Left ventricle myocardium inferior (tissue), 1 donor: ENCODE data around the gene IL34. TPM values are rescaled to one million over a fixed set of nuclear protein-coding genes. Genes with fewer than 3 reads are reported as not detected.
"Not testable (repeated sequence)": the region's sequence is repeated elsewhere in the genome, so short reads cannot be mapped to it uniquely, and the experiment has no call there.

Experiments used
- DNase-seq: peaks from one replicate; pipeline ENCODE4 v3.0.0-alpha.2; 2020
- H3K27ac ChIP-seq: fragments of 200-600 bp; replicated peaks from 2 replicates; pipeline ENCODE4 v1.8.0; 2021
- H3K27me3 ChIP-seq: fragments of 200-600 bp; 2 replicates; pipeline ENCODE4 v1.8.0; 2021; ENCODE audit warnings: low read depth
- H3K36me3 ChIP-seq: fragments of 200-600 bp; 2 replicates; pipeline ENCODE4 v1.8.0; 2021
- H3K4me1 ChIP-seq: fragments of 200-600 bp; 2 replicates; pipeline ENCODE4 v1.8.0; 2021
- H3K4me3 ChIP-seq: fragments of 200-600 bp; 2 replicates; pipeline ENCODE4 v1.8.0; 2021; ENCODE audit warnings: mild to moderate bottlenecking, moderate library complexity
- H3K9me3 ChIP-seq: fragments of 200-600 bp; replicated peaks from 2 replicates; pipeline ENCODE4 v1.8.0; 2021
- CTCF ChIP-seq: fragments of 200-600 bp; IDR thresholded peaks from 2 replicates; pipeline ENCODE4 v1.8.0; 2021; ENCODE audit warnings: antibody characterized with exemption, mild to moderate bottlenecking, borderline replicate concordance
- intact Hi-C: fragments of 100-400 bp; cut with micrococcal nuclease; formaldehyde crosslinking; loops from one replicate; pipeline ENCODE4 v1.11.0; 2022
- total RNA-seq: library from RNA; stranded (reverse); fragmentation: NEBNext Ultra II Directional; extraction: Animal tissue kit (Norgen Biotek cat#: 25700); gene quantifications from one replicate; pipeline ENCODE4 v1.2.1, GENCODE V29; 2021
- donor health status: DM: no; HTN: yes; CAD: no; lungs with severe emphysema.

IL34 gene
- total RNA-seq, 1 donor from 2014 or later, result 2.1 TPM

GRCh38 chr16:70664325-70665112, 18.2 kb downstream of the IL34 start:
- no peak overlapping the region for H3K27ac ChIP-seq
- DNase-seq, result no peak
- no peak for TF ChIP-seq CTCF
- no peaks in the 10 kb centered on the region for H3K27me3 ChIP-seq
- H3K9me3 ChIP-seq, result peaks cover 4% of the 10 kb centered on the region
- H3K36me3 ChIP-seq, result peaks cover 63% of the 10 kb centered on the region
- H3K4me1 ChIP-seq, result peaks cover 30% of the 10 kb centered on the region
- intact Hi-C loops, result no loop called here
- no peak overlapping the region for H3K4me3 ChIP-seq

GRCh38 chr16:70665113-70665694, 18.8 kb downstream of the IL34 start:
- Histone ChIP-seq H3K27ac (no peak overlapping the region), H3K4me3 (no peak overlapping the region), H3K36me3 (peaks cover 70% of the 10 kb centered on the region), H3K27me3 (no peaks in the 10 kb centered on the region), H3K9me3 (peaks cover 4% of the 10 kb centered on the region), H3K4me1 (peaks cover 30% of the 10 kb centered on the region)
- intact Hi-C loops, result no loop called here
- TF ChIP-seq CTCF, result no peak
- no peak for DNase-seq

- no peak for TF ChIP-seq CTCF
- no peaks in the 10 kb centered on the region for H3K27me3 ChIP-seq
- DNase-seq, result no peak
- intact Hi-C loops, result no loop called here
- peaks cover 79% of the 10 kb centered on the region for H3K36me3 ChIP-seq
- H3K9me3 ChIP-seq, result peaks cover 4% of the 10 kb centered on the region
- H3K27ac ChIP-seq, result no peak overlapping the region
- H3K4me3 ChIP-seq, result no peak overlapping the region
- peaks cover 30% of the 10 kb centered on the region for H3K4me1 ChIP-seq
Measured at GRCh38 chr16:70665806-70666735, 19.7 kb downstream of the IL34 start.

GRCh38 chr16:70670175-70670574, 23.8 kb downstream of the IL34 start:
- Histone ChIP-seq H3K9me3 (peaks cover 4% of the 10 kb centered on the region), H3K4me1 (peaks cover 25% of the 10 kb centered on the region), H3K27me3 (no peaks in the 10 kb centered on the region), H3K27ac (no peak overlapping the region), H3K36me3 (peaks cover 78% of the 10 kb centered on the region), H3K4me3 (no peak overlapping the region)
- DNase-seq, result no peak
- intact Hi-C loops, result no loop called here
- no peak for TF ChIP-seq CTCF

GRCh38 chr16:70670938-70671337, 24.6 kb downstream of the IL34 start:
- DNase-seq, intact Hi-C loops, H3K9me3 ChIP-seq, H3K27me3 ChIP-seq, H3K4me3 ChIP-seq, H3K27ac ChIP-seq: not testable (repeated sequence)
- H3K4me1 ChIP-seq, result peaks cover 30% of the 10 kb centered on the region
- H3K36me3 ChIP-seq, result peaks cover 78% of the 10 kb centered on the region
